ENCODE data around the gene ITGAV. TPM values are rescaled to one million over a fixed set of nuclear protein-coding genes. Genes with fewer than 3 reads are reported as not detected.

ITGAV gene
- total and polyA plus RNA-seq, 8 donors = 53.6 to 175 (median 57.6) TPM

DNA sequence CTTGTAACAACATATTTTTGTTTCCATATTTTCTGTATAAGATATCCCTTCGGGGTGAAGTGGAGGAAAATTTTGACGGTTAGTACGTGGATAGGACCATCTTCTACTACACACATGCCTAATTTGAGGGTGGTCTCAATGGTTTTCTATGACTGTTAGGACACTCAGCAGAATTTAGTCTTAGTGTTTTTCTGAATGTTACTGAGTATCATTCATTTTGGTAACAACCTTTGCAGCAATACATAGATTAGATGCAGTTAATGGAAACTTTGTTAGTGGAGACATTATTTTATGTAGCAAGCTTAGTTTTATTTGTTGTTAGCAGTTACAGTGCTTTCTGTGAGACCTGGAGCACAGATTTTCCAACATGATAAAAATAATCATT, 1.6 kb downstream of the ITGAV start:
- no peak for DNase-seq
- no peaks in the 10 kb centered on the region for H3K36me3 ChIP-seq
- peak overlapping the region; percentile 75 to 88 for H3K4me3 ChIP-seq
- peak overlapping the region; percentile 95 to 99 for H3K27ac ChIP-seq
- TF ChIP-seq, protein P1, sequence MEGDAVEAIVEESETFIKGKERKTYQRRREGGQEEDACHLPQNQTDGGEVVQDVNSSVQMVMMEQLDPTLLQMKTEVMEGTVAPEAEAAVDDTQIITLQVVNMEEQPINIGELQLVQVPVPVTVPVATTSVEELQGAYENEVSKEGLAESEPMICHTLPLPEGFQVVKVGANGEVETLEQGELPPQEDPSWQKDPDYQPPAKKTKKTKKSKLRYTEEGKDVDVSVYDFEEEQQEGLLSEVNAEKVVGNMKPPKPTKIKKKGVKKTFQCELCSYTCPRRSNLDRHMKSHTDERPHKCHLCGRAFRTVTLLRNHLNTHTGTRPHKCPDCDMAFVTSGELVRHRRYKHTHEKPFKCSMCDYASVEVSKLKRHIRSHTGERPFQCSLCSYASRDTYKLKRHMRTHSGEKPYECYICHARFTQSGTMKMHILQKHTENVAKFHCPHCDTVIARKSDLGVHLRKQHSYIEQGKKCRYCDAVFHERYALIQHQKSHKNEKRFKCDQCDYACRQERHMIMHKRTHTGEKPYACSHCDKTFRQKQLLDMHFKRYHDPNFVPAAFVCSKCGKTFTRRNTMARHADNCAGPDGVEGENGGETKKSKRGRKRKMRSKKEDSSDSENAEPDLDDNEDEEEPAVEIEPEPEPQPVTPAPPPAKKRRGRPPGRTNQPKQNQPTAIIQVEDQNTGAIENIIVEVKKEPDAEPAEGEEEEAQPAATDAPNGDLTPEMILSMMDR (IDR thresholded peaks at IDR 0.05) = no peak
- intact Hi-C loops (cut with DNase I) = no loop called here
- no peaks in the 10 kb centered on the region for H3K9me3 ChIP-seq
- H3K27me3 ChIP-seq = no peaks in the 10 kb centered on the region
- peaks cover 12 to 61% of the 10 kb centered on the region in 2 donors for H3K4me1 ChIP-seq
- ATAC-seq = no peak

DNA sequence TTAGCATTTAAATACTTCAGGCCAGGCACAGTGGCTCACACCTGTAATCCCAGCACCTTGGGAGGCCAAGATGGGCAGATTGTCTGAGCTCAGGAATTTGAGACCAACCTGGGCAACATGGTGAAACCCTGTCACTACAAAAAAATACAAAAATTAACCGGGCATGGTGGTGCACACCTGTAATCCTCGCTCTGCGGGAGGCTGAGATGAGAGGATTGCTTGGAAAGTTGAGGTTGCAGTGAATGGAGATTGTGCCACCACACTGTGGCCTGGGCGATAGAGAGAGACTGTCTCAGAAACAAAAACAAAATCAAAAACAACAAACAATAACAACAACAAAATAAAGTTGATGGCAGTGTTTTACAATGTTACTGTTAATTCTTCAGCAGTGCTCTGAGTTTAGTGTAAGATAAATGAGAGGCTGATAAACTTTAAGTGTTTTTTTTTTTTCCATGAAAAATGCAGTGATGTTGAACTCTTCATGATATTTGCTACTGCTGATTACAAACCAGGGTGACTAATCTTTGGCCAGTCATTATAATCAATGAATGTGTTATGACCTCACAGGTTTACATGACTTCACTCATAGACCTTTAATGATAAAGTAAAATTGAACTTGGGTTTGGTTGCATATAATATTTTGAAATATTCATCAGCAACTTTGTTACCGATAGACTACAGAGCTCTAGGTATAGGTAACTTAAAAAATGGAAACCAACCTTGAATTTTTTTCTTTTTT, 2.5 kb downstream of the ITGAV start:
- H3K9me3 ChIP-seq = no peaks in the 10 kb centered on the region
- TF ChIP-seq, protein P1 (IDR thresholded peaks at IDR 0.05) = no peak
- H3K27ac ChIP-seq = peak overlapping the region in 1 of 2 donors; percentile 2
- peaks cover 12 to 62% of the 10 kb centered on the region in 2 donors for H3K4me1 ChIP-seq
- intact Hi-C loops (cut with DNase I) = no loop called here
- DNase-seq = no peak
- peak overlapping the region; percentile 75 to 88 for H3K4me3 ChIP-seq
- ATAC-seq = no peak
- no peaks in the 10 kb centered on the region for H3K36me3 ChIP-seq
- H3K27me3 ChIP-seq = no peaks in the 10 kb centered on the region

DNA sequence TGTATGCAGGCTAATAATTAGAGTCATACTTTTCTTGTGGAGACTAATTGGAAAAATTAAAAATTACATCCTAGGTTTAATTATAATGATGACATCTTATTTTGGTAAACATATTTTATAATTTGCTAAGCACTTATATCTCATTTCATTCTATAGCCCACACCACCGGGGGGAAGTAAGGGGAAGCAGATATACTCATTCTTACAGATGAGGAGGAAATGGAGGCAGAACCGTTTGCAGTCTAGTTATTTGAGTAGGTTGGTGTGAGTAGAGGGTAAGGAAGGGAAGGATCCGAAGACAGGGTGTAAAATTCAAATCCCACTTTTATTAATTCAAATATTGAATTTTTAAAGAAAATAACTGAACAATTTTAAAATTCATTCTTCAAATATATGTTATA, 3.7 kb downstream of the ITGAV start:
- DNase-seq (no peak), ATAC-seq (no peak)
- TF ChIP-seq, protein P1 (IDR thresholded peaks at IDR 0.05) = no peak
- Histone ChIP-seq H3K27ac (no peak overlapping the region), H3K9me3 (no peaks in the 10 kb centered on the region), H3K4me1 (peaks cover 12 to 67% of the 10 kb centered on the region in 2 donors), H3K36me3 (no peaks in the 10 kb centered on the region), H3K27me3 (no peaks in the 10 kb centered on the region), H3K4me3 (no peak overlapping the region)
- intact Hi-C loops (cut with DNase I) = no loop called here

DNA sequence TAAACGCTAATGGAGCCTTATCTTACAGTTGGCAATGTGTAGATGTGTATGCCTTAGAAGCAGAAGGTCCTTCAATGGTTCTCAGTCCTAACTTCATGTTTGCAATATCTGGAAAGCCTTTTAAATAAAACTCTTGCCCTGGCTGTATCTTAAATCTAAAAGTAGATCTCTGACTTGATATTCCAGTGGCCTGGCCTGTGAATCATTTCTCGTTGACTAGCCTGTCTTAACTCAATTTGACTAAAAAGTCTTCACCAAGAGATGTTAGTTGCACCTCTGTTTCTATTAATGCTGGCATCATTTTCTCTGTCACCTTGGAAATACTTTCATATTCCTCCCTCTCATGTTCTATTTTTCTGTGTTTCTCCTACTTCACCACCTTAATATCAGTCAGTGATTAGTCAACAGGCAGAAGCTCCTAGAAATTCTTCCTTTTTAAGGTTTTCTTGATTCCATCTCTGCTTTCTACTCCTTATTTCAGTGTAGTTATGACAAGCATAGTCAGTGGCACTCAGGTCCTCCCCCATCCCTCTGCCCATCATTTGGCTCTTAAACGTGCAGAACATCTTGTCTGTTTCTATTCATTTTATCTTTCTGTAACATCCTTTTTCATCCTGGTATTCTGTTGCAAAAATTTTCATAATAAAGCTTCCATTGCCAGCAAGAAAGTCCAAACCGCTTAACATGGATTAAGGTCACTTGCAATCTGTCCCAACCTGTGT, 4.3 kb downstream of the ITGAV start:
- H3K4me3 ChIP-seq = no peak overlapping the region
- intact Hi-C loops (cut with DNase I) = no loop called here
- H3K9me3 ChIP-seq = no peaks in the 10 kb centered on the region
- H3K27ac ChIP-seq = no peak overlapping the region
- DNase-seq = no peak
- no peaks in the 10 kb centered on the region for H3K27me3 ChIP-seq
- no peak for ATAC-seq
- H3K36me3 ChIP-seq = no peaks in the 10 kb centered on the region
- TF ChIP-seq, protein P1 (IDR thresholded peaks at IDR 0.05) = no peak
- peaks cover 6 to 65% of the 10 kb centered on the region in 2 donors for H3K4me1 ChIP-seq

DNA sequence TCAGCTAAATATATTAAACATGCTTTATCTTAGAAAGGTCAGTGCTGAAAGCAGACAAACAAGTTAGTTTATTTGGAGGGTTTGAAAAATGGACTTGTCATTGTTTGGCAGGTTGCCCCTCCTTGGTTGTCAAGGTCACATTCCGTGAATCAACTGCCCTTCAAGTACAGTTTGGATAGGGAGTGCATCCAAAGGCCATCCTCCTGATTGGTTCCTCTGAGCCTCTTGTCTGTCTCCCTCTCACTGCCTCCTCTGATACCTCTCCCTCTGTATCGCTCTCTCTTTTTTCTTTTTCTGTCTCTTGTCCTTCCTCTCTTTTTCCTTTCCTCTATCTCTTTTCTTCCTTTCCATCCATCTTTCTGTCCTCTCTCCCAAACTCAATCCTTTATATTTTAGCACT, 5.4 kb downstream of the ITGAV start:
- DNase-seq (no peak), ATAC-seq (peak; percentile 22)
- TF ChIP-seq, protein P1 (IDR thresholded peaks at IDR 0.05) = no peak
- H3K9me3 ChIP-seq = no peaks in the 10 kb centered on the region
- intact Hi-C loops (cut with DNase I) = no loop called here
- no peaks in the 10 kb centered on the region for H3K27me3 ChIP-seq
- no peak overlapping the region for H3K4me3 ChIP-seq
- H3K4me1 ChIP-seq = peaks cover 6 to 62% of the 10 kb centered on the region in 2 donors
- no peak overlapping the region for H3K27ac ChIP-seq
- no peaks in the 10 kb centered on the region for H3K36me3 ChIP-seq

Measured in left lung (tissue), 10 donors.